Tibial nerve (tissue), 4 donors: ENCODE data around the gene SMYD3. TPM values are rescaled to one million over a fixed set of nuclear protein-coding genes. Genes with fewer than 3 reads are reported as not detected.

Source experiments
- DNase-seq, 2 donors: peaks; one replicate each; pipeline ENCODE4 v3.0.0-alpha.2; 2019; ENCODE audit warnings: low spot score in 2 of 2
- H3K27ac ChIP-seq, 4 donors: fragments of 200-600 bp; sonication (generic) in 3 of 4; one replicate each; pipeline ENCODE4 v1.5.1; 2017 to 2019; ENCODE audit warnings: mild to moderate bottlenecking in 1 of 4
- H3K27me3 ChIP-seq, 2 donors: fragments of 200-600 bp; sonication (generic) in 1 of 2; one replicate each; pipeline versions ENCODE4 v1.5.1 to v1.6.0; 2017 to 2019
- H3K36me3 ChIP-seq, 3 donors: fragments of 200-600 bp; sonication (generic); one replicate each; pipeline ENCODE4 v1.5.1; 2018 to 2019
- H3K4me1 ChIP-seq, 4 donors: fragments of 200-600 bp; sonication (generic) in 3 of 4; one replicate each; pipeline ENCODE4 v1.5.1; 2017 to 2019
- H3K4me3 ChIP-seq, 4 donors: fragments of 200-600 bp; sonication (generic) in 3 of 4; one replicate each; pipeline ENCODE4 v1.5.1; 2017 to 2019; ENCODE audit warnings: mild to moderate bottlenecking in 1 of 4, moderate library complexity in 1 of 4
- H3K9me3 ChIP-seq, 4 donors: fragments of 200-600 bp; sonication (generic) in 3 of 4; one replicate each; pipeline ENCODE4 v1.5.1; 2017 to 2019
- CTCF ChIP-seq, 5 experiments: fragments of 200-600 bp in 3 of 5; fragments of 450-650 bp in 2 of 5; sonication (generic) in 3 of 5; IDR thresholded peaks; one replicate each; pipeline ENCODE4 v1.5.1; 2016 to 2019; ENCODE audit warnings: antibody characterized with exemption in 5 of 5, mild to moderate bottlenecking in 3 of 5, moderate library complexity in 2 of 5
- EP300 ChIP-seq, 2 donors: sonication (generic); formaldehyde crosslinking; IDR thresholded peaks; one replicate each; pipeline ENCODE4 v1.6.1; 2017; ENCODE audit warnings: antibody characterized with exemption in 2 of 2, mild to moderate bottlenecking in 1 of 2
- POLR2A ChIP-seq, 2 donors: fragments of 450-650 bp; IDR thresholded peaks; one replicate each; pipeline ENCODE4 v1.6.1; 2017; ENCODE audit warnings: antibody characterized with exemption in 2 of 2, mild to moderate bottlenecking in 2 of 2, moderate library complexity in 2 of 2
- WGBS, 2 donors: methylation state at CpG; one replicate each; pipeline ENCODE4 v1.1.5; 2018; 5-methylcytosine and 5-hydroxymethylcytosine counted together
- total RNA-seq, 4 donors: library from RNA; depleted of rRNA; stranded (reverse); fragments of >200 nt; gene quantifications; one replicate each; pipeline ENCODE4 v1.1.0, GENCODE V29; 2016

The SMYD3 gene
- total RNA-seq, 4 donors from 2014 or later, result 22.2 to 30.3 (median 27.0) TPM

DNA sequence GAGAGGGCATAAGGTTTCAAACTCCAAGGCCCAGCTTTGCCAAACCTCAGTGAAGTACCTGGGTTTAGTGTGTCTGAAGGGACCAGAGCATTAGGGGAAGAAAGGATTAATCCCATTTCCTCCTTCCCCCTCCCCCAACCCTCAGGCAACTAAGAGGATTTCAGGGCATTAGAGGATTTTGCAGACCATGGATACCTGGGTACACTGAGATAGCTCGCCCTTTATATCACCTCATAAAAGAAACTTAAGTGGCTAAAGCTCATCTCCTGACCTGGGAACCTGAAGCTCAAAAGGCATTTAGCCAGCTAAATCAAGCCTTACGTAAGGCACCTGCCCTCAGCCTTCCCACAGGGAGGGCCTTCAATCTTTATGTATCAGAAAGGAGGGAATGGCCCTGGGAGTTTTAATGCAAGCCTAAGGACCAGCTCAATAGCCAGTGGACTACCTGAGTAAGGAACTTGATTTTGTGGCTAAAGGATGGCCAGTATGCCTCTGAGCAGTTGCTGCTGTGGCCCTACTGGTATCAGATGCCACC, 26.4 kb upstream of the SMYD3 start:
- H3K36me3 ChIP-seq, result peaks cover 0 to 5% (median 0%) of the 10 kb centered on the region in 3 donors
- no peaks in the 10 kb centered on the region for H3K4me1 ChIP-seq
- WGBS, 2 donors, result 76 to 92% methylated on average over 2 of the region's 2 CpGs
- no peak overlapping the region for H3K27ac ChIP-seq
- no peak overlapping the region for H3K4me3 ChIP-seq
- H3K27me3 ChIP-seq, result no peaks in the 10 kb centered on the region
- TF ChIP-seq POLR2A (IDR thresholded peaks at IDR 0.05) (no peak), CTCF (IDR thresholded peaks at IDR 0.05) (no peak), EP300 (IDR thresholded peaks at IDR 0.05) (no peak)
- DNase-seq, result no peak
- peaks cover 0 to 19% (median 0%) of the 10 kb centered on the region in 4 donors for H3K9me3 ChIP-seq

DNA sequence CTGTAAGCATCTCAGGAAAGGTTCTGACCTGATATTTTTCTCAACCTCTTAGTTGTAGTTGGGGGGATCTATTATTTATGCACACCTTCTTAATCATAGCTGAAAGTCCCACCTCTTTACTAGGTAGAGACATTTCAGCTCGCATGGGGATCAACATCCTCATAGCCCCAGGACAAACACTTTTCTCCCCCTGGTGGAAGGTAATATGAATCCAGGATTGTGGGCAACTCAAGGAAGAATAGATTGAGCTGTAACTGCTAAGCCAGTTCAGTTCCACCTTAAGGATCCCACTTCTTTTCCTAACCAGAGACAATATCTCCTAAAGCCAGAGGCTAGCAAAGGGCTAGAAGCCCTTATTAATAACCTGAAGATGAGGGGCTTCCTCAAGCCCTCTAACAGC, 25.4 kb upstream of the SMYD3 start:
- TF ChIP-seq EP300 (IDR thresholded peaks at IDR 0.05) (no peak), POLR2A (IDR thresholded peaks at IDR 0.05) (no peak), CTCF (IDR thresholded peaks at IDR 0.05) (no peak)
- H3K4me3 ChIP-seq, result no peak overlapping the region
- H3K27ac ChIP-seq, result no peak overlapping the region
- H3K36me3 ChIP-seq, result no peaks in the 10 kb centered on the region
- H3K27me3 ChIP-seq, result no peaks in the 10 kb centered on the region
- H3K9me3 ChIP-seq, result peaks cover 0 to 19% (median 0%) of the 10 kb centered on the region in 4 donors
- no peaks in the 10 kb centered on the region for H3K4me1 ChIP-seq
- no peak for DNase-seq
- WGBS, 2 donors, result 62 to 69% methylated on average over 1 of the region's 1 CpG

- Histone ChIP-seq H3K27ac (no peak overlapping the region), H3K36me3 (no peaks in the 10 kb centered on the region), H3K27me3 (no peaks in the 10 kb centered on the region), H3K9me3 (peaks cover 0 to 19% (median 0%) of the 10 kb centered on the region in 4 donors), H3K4me1 (no peaks in the 10 kb centered on the region), H3K4me3 (no peak overlapping the region)
- DNase-seq, result no peak
- WGBS, 2 donors, result 57 to 64% methylated on average over 2 of the region's 2 CpGs
- no peak for TF ChIP-seq CTCF (IDR thresholded peaks at IDR 0.05)
- no peak for TF ChIP-seq POLR2A (IDR thresholded peaks at IDR 0.05)
- TF ChIP-seq EP300 (IDR thresholded peaks at IDR 0.05), result no peak
Observed at GRCh38 chr1:246530482-246530881, 23.4 kb upstream of the SMYD3 start.

GRCh38 chr1:246528933-246529731, 22.1 kb upstream of the SMYD3 start:
- TF ChIP-seq EP300 (IDR thresholded peaks at IDR 0.05), result no peak
- no peak for TF ChIP-seq CTCF (IDR thresholded peaks at IDR 0.05)
- TF ChIP-seq POLR2A (IDR thresholded peaks at IDR 0.05), result no peak
- H3K4me1 ChIP-seq, result no peaks in the 10 kb centered on the region
- H3K27me3 ChIP-seq, result no peaks in the 10 kb centered on the region
- no peaks in the 10 kb centered on the region for H3K36me3 ChIP-seq
- no peak overlapping the region for H3K4me3 ChIP-seq
- peaks cover 0 to 19% (median 0%) of the 10 kb centered on the region in 4 donors for H3K9me3 ChIP-seq
- 72% methylated on average over 8 of the region's 8 CpGs for WGBS, 2 donors
- no peak overlapping the region for H3K27ac ChIP-seq
- DNase-seq, result no peak

DNA sequence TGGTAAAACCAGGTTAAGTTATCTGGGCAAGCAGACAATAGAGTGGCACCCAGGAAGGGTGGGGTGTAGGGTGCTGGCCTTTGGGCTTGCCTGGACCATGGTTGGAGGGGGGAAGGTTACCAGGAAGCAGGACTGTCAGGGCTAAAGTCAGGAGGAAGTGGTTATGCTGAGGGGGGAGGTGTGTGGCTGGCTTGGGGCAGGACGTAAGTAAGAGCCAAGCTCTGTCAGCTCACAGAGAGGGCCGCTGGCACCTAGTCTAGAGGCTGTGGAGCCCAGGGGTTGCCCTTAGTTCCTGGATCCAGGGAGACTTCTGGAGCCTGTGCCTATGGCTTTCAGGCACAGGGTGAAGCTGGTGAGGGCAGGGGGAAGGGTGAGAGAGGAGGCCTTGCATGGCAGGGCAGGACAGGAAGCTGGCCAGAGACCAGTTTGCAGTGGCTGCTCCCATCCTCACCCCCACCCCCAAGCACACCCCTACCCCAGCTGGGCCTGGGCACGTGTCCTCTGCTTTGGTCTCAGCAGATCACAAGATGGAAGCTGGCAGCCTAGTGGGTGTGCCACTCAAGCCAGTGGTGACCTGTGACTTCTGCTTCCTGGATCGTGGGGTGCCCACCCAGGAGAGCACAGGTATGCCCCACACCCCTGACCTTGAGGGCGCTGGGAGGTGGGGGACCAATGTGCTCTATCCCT, 20.5 kb upstream of the SMYD3 start:
- H3K9me3 ChIP-seq, result peaks cover 0 to 19% (median 0%) of the 10 kb centered on the region in 4 donors
- H3K27me3 ChIP-seq, result no peaks in the 10 kb centered on the region
- no peak overlapping the region for H3K4me3 ChIP-seq
- WGBS, 2 donors, result 51 to 55% methylated on average over 4 to 5 of the region's 5 CpGs
- no peaks in the 10 kb centered on the region for H3K4me1 ChIP-seq
- no peak overlapping the region for H3K27ac ChIP-seq
- no peak for TF ChIP-seq EP300 (IDR thresholded peaks at IDR 0.05)
- no peak for TF ChIP-seq CTCF (IDR thresholded peaks at IDR 0.05)
- TF ChIP-seq POLR2A (IDR thresholded peaks at IDR 0.05), result no peak
- DNase-seq, result no peak
- no peaks in the 10 kb centered on the region for H3K36me3 ChIP-seq
